Measurements from ENCODE around the gene PTTG1.

PTTG1 gene

DNA sequence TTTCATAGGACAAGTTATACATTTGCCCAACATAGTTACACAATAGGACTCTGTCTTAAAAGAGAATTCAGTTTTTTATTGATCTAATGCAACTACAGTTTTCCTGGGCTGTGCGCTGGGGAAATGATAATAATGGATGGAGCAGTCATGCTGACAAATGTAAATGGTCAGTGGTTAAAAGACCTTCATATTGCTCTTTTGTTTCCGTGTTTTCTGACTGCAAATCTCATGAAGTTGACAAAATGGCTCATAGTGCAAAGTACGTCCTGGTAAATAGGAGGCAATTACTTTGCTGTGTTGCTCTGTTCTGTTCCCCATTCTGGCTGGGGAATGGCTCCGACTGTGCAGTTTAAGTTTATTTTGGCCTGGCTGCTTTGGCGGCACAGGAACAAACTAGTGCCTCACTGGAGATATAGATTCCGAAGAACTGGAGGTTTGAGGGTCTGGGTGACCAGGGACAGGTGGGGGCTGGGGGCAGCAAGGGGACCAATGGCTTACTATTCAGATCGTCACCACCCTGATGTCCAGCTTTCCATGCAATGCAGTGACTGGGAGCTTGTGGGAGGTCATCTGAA, 54.3 kb downstream of the PTTG1 start:
- Histone ChIP-seq H3K9me2 (replicated peaks; ENCODE audit: low read depth, low read length) (no peaks in the 10 kb centered on the region), H4K20me1 (ENCODE audit: insufficient read depth, low read length, poor library complexity, severe bottlenecking) (peaks cover 35% of the 10 kb centered on the region), H3K9me3 (ENCODE audit: insufficient read depth, low read depth, low read length) (no peaks in the 10 kb centered on the region), H3K4me2 (ENCODE audit: low read depth, low read length, poor library complexity, severe bottlenecking) (peak overlapping the region; percentile 78), H2AFZ (ENCODE audit: low read length) (no peak overlapping the region), H3F3A (ENCODE audit: low read depth) (no peaks in the 10 kb centered on the region), H3K4me3 (ENCODE audit: low read length, poor library complexity, severe bottlenecking) (peak overlapping the region; percentile 98), H3K27me3 (ENCODE audit: insufficient read depth, low read length, poor library complexity, severe bottlenecking) (no peaks in the 10 kb centered on the region), H3K4me1 (ENCODE audit: insufficient read depth, low read length, poor library complexity, severe bottlenecking) (peaks cover 33% of the 10 kb centered on the region), H3K9ac (ENCODE audit: low read depth, low read length, poor library complexity, severe bottlenecking) (peak overlapping the region; percentile 97), H3K36me3 (ENCODE audit: insufficient read depth, low read length) (no peaks in the 10 kb centered on the region), H3K79me2 (ENCODE audit: insufficient read depth, low read length) (peaks cover 100% of the 10 kb centered on the region)
- TF ChIP-seq EZH2phosphoT487 (IDR thresholded peaks at IDR 0.05; ENCODE audit: borderline replicate concordance), result no peak
- TF ChIP-seq, protein P1, sequence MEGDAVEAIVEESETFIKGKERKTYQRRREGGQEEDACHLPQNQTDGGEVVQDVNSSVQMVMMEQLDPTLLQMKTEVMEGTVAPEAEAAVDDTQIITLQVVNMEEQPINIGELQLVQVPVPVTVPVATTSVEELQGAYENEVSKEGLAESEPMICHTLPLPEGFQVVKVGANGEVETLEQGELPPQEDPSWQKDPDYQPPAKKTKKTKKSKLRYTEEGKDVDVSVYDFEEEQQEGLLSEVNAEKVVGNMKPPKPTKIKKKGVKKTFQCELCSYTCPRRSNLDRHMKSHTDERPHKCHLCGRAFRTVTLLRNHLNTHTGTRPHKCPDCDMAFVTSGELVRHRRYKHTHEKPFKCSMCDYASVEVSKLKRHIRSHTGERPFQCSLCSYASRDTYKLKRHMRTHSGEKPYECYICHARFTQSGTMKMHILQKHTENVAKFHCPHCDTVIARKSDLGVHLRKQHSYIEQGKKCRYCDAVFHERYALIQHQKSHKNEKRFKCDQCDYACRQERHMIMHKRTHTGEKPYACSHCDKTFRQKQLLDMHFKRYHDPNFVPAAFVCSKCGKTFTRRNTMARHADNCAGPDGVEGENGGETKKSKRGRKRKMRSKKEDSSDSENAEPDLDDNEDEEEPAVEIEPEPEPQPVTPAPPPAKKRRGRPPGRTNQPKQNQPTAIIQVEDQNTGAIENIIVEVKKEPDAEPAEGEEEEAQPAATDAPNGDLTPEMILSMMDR (conservative IDR thresholded peaks at IDR 0.05; ENCODE audit: low read length), result no peak

DNA sequence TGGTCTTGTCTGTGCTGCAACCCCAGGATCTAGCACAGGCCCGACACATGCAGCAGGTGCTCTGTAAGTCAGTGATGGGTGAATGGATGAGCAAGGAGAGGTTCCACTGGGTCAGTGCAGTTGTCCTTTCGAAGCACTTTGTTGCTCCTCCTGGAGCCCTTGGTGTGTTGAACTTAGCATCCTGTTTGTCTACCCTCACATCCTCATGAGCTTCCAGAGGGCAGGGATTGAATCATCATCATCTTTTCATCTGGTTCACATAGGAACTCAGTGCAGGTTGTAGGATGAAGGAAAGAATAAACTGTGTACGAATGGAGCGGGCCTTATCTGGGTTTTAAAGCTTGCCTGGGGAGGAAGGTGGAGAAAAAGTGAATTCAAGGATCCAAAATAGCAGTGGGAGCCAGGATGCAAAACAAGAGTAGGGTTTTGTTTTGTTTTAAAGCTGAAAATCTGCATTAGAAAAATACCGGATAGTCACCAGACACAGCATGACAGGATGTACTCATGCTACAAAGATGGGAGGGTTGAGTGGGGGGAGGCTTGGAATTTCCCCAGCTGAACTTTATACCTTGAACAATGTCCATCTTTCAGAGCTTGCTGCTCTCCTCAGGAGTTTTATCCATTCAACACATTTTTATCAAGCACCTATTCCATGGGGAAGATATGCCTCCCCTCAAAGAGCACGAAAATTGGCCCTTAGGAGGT, 55.8 kb downstream of the PTTG1 start:
- Histone ChIP-seq H3K4me1 (ENCODE audit: insufficient read depth, low read length, poor library complexity, severe bottlenecking) (peaks cover 33% of the 10 kb centered on the region), H3K9me2 (replicated peaks; ENCODE audit: low read depth, low read length) (no peaks in the 10 kb centered on the region), H4K20me1 (ENCODE audit: insufficient read depth, low read length, poor library complexity, severe bottlenecking) (peaks cover 32% of the 10 kb centered on the region), H3K4me2 (ENCODE audit: low read depth, low read length, poor library complexity, severe bottlenecking) (peak overlapping the region; percentile 78), H3K27me3 (ENCODE audit: insufficient read depth, low read length, poor library complexity, severe bottlenecking) (no peaks in the 10 kb centered on the region), H3K4me3 (ENCODE audit: low read length, poor library complexity, severe bottlenecking) (peak overlapping the region; percentile 98), H3K9me3 (ENCODE audit: insufficient read depth, low read depth, low read length) (no peaks in the 10 kb centered on the region), H3F3A (ENCODE audit: low read depth) (no peaks in the 10 kb centered on the region), H3K79me2 (ENCODE audit: insufficient read depth, low read length) (peaks cover 100% of the 10 kb centered on the region), H3K36me3 (ENCODE audit: insufficient read depth, low read length) (no peaks in the 10 kb centered on the region; the same call in 1 of the 2 replicates), H2AFZ (ENCODE audit: low read length) (no peak overlapping the region), H3K9ac (ENCODE audit: low read depth, low read length, poor library complexity, severe bottlenecking) (peak overlapping the region; percentile 59)
- no peak for TF ChIP-seq EZH2phosphoT487 (IDR thresholded peaks at IDR 0.05; ENCODE audit: borderline replicate concordance)
- TF ChIP-seq, protein P1 (conservative IDR thresholded peaks at IDR 0.05; ENCODE audit: low read length), result no peak

DNA sequence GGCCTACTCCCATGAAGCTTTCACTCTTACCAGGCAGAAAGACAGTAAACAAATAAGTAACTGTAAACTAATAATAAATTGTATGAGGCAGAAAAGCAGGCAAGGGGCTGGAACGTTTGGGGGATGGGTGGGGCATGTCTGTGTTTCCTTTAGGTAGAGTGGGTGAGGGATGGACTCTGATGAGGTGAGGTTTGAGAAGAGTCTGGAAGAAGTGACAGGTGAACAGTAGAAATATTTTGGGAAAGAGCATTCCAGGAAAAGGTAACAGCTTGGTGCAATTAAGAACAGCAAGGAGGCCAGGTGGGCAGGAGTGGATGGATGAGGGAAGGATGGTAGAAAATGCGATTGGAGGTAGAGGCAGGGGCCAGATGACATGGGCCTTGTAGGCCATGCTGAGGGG, 56.5 kb downstream of the PTTG1 start:
- TF ChIP-seq EZH2phosphoT487 (IDR thresholded peaks at IDR 0.05; ENCODE audit: borderline replicate concordance), result no peak
- TF ChIP-seq, protein P1 (conservative IDR thresholded peaks at IDR 0.05; ENCODE audit: low read length), result no peak
- Histone ChIP-seq H3K36me3 (ENCODE audit: insufficient read depth, low read length) (no peaks in the 10 kb centered on the region; the same call in 1 of the 2 replicates), H2AFZ (ENCODE audit: low read length) (no peak overlapping the region), H3K9ac (ENCODE audit: low read depth, low read length, poor library complexity, severe bottlenecking) (no peak overlapping the region), H3F3A (ENCODE audit: low read depth) (no peaks in the 10 kb centered on the region), H3K27me3 (ENCODE audit: insufficient read depth, low read length, poor library complexity, severe bottlenecking) (no peaks in the 10 kb centered on the region), H4K20me1 (ENCODE audit: insufficient read depth, low read length, poor library complexity, severe bottlenecking) (peaks cover 34% of the 10 kb centered on the region), H3K4me1 (ENCODE audit: insufficient read depth, low read length, poor library complexity, severe bottlenecking) (peaks cover 33% of the 10 kb centered on the region), H3K9me2 (replicated peaks; ENCODE audit: low read depth, low read length) (no peaks in the 10 kb centered on the region), H3K9me3 (ENCODE audit: insufficient read depth, low read depth, low read length) (no peaks in the 10 kb centered on the region), H3K4me2 (ENCODE audit: low read depth, low read length, poor library complexity, severe bottlenecking) (peak overlapping the region; percentile 78), H3K4me3 (ENCODE audit: low read length, poor library complexity, severe bottlenecking) (no peak overlapping the region), H3K79me2 (ENCODE audit: insufficient read depth, low read length) (peaks cover 100% of the 10 kb centered on the region)
